ENCODE results near the gene UIMC1.

The UIMC1 gene

DNA sequence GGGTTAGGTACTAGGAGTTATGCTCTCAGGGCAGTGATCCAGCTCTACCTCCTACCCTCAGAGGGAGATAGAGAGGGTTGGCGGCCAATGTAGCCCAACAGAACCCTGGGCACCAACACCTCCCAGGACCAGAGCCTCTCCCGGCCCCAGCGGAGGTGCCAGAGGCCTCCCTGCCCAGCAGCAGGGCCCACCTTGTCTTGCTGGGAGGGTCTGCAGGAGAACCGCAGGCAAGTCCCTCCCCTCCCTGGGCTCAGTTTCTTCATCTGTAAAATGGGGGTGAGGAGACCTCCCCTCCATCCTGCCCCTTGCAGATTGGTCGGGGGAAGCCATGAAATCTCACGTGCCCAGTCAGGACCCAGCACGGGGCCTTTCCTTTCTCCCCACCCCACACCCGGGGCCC is 141.8 kb downstream of the UIMC1 start:
- H3K4me3 Mint-ChIP-seq, result no peak overlapping the region
- H3K36me3 Mint-ChIP-seq (ENCODE audit: low read depth), result no peaks in the 10 kb centered on the region
- peaks cover 56% of the 10 kb centered on the region for H3K27me3 Mint-ChIP-seq (ENCODE audit: low read depth)
- TF ChIP-seq, protein P1, sequence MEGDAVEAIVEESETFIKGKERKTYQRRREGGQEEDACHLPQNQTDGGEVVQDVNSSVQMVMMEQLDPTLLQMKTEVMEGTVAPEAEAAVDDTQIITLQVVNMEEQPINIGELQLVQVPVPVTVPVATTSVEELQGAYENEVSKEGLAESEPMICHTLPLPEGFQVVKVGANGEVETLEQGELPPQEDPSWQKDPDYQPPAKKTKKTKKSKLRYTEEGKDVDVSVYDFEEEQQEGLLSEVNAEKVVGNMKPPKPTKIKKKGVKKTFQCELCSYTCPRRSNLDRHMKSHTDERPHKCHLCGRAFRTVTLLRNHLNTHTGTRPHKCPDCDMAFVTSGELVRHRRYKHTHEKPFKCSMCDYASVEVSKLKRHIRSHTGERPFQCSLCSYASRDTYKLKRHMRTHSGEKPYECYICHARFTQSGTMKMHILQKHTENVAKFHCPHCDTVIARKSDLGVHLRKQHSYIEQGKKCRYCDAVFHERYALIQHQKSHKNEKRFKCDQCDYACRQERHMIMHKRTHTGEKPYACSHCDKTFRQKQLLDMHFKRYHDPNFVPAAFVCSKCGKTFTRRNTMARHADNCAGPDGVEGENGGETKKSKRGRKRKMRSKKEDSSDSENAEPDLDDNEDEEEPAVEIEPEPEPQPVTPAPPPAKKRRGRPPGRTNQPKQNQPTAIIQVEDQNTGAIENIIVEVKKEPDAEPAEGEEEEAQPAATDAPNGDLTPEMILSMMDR (IDR thresholded peaks at IDR 0.05; ENCODE audit: unreplicated experiment in 3 of 3), result no peak
- H3K4me1 Mint-ChIP-seq, result peaks cover 6% of the 10 kb centered on the region
- no peaks in the 10 kb centered on the region for H3K9me3 Mint-ChIP-seq
- no peak overlapping the region for H3K27ac Mint-ChIP-seq

DNA sequence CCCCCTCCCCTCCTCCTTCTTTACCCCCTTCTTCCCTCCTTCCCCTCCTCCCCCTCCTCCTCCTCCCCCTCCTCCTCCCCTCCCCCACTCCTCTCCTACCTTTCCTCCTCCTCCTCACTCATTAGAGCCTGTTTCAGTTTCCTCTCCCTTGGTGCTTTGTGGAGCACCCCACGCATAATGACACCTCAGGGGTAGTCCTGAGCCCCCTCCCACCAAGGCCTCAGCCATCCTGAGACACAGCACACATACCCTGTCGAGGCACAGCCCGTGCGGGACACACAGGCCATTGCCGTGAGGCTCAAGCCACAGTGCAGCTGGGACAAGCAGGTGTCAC is 142.8 kb downstream of the UIMC1 start:
- Mint-ChIP-seq H3K4me3 (no peak overlapping the region), H3K27me3 (ENCODE audit: low read depth) (peaks cover 58% of the 10 kb centered on the region), H3K9me3 (no peaks in the 10 kb centered on the region), H3K27ac (no peak overlapping the region), H3K36me3 (ENCODE audit: low read depth) (no peaks in the 10 kb centered on the region), H3K4me1 (peaks cover 6% of the 10 kb centered on the region)
- TF ChIP-seq, protein P1 (IDR thresholded peaks at IDR 0.05; ENCODE audit: unreplicated experiment in 3 of 3), result no peak

DNA sequence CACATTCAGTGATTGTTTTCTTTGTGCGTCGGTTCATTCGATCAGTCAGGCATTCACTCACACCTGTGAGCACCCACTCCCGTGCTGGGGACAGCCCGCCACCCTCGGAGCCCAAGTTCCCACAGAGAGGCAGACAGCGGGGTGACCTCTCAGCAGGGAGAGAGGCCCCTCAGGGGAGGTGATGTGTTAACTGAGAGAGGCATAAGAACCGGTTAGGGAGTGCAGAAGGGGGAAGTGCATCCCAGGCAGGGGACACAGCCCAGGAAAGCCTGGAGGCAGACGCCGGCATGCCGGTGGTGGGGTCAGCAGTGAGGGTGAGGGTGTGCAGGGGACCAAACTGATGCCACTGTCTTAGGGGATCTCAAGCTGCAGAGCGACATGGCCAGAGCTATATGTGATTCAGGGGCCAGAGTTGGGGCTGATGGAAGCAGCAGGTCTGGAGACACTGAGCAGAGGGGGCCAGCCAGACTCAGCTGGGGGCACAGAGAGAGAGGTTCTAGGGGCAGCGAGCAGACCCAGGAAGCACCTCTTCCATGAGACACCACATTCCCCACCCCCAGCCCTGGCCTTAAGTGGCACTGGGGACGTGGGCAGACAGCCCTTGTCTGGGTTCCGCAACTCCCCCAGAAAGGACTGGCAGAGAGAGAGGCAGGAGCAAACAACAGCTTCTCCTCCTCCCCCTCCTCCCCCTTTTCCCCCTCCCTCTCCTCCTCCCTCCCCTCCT is 143.4 kb downstream of the UIMC1 start:
- Mint-ChIP-seq H3K9me3 (no peaks in the 10 kb centered on the region), H3K36me3 (ENCODE audit: low read depth) (no peaks in the 10 kb centered on the region), H3K4me1 (peaks cover 6% of the 10 kb centered on the region), H3K4me3 (peak overlapping the region in 1 of 3 experiments; percentile 29), H3K27ac (no peak overlapping the region), H3K27me3 (ENCODE audit: low read depth) (peaks cover 63% of the 10 kb centered on the region)
- TF ChIP-seq, protein P1 (IDR thresholded peaks at IDR 0.05; ENCODE audit: unreplicated experiment in 3 of 3), result no peak

DNA sequence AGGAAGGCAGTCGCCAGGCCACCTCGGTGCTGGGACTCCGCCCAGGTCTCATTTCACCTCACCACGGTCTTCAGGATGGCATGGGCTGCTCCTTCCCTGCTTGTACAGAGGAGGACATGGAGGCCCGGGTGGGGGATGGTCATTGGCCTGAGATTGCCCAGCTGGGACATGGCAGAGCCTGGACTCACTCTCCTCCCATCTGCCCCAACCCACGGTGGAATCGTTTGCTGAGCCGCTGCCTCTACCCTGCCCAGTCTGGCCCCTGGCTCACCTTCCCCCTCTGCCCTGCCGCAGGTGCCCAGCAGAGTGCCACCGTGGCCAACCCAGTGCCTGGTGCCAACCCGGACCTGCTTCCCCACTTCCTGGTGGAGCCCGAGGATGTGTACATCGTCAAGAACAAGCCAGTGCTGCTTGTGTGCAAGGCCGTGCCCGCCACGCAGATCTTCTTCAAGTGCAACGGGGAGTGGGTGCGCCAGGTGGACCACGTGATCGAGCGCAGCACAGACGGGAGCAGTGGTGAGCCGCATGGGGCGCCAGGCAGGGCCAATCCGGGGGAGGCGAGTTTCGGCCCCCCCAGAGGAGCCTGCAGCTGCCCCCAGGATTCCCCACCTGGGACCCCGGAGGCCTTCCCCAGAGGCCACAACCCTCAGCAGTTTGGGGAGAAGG is 144.1 kb downstream of the UIMC1 start:
- H3K36me3 Mint-ChIP-seq (ENCODE audit: low read depth), result no peaks in the 10 kb centered on the region
- peaks cover 65% of the 10 kb centered on the region for H3K27me3 Mint-ChIP-seq (ENCODE audit: low read depth)
- peaks cover 6% of the 10 kb centered on the region for H3K4me1 Mint-ChIP-seq
- no peak overlapping the region for H3K4me3 Mint-ChIP-seq
- TF ChIP-seq, protein P1 (IDR thresholded peaks at IDR 0.05; ENCODE audit: unreplicated experiment in 3 of 3), result no peak
- no peak overlapping the region for H3K27ac Mint-ChIP-seq
- no peaks in the 10 kb centered on the region for H3K9me3 Mint-ChIP-seq

DNA sequence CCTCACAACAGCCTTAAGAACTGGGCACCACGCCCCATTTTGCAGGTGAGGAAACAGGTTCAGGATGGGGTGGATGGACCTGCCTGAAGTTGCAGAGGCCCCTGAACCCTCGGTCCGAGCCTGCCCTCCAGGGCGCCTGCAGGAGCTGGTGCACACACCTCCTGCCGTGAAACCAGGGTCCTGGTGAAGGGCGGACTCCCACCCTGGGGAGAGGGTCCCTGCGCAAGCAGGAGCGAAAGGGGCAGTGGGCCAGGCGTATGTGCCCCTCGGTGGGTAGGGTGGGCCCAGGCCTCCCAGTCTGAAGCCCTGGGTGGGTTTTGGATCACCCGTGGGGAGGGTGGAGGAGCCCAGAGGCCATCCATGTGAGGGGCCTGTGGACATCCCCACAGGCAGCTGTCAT is 145.3 kb downstream of the UIMC1 start:
- Mint-ChIP-seq H3K27ac (no peak overlapping the region), H3K9me3 (no peaks in the 10 kb centered on the region), H3K27me3 (ENCODE audit: low read depth) (peaks cover 62% of the 10 kb centered on the region), H3K4me1 (peaks cover 6% of the 10 kb centered on the region), H3K36me3 (ENCODE audit: low read depth) (no peaks in the 10 kb centered on the region), H3K4me3 (no peak overlapping the region)
- TF ChIP-seq, protein P1 (IDR thresholded peaks at IDR 0.05; ENCODE audit: unreplicated experiment in 3 of 3), result no peak

DNA sequence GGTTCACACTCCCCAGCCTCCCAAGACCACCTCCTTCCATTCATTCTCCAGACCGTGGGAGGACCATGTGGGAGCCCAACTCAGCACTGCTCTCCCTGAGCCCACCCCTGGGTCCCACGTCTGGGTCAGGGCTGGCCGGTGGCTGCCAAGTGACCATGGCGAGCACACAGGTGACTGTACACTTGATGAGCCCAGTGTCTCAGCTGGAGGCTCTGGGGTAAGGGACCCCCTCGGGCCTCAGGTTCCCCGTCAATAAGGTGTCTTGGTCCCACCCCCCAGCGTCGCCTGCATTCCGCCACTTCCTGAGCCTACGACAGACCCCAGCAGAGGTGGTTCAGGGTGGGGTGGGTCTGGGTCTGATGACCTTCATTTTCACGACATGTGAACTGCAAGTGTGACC is 146.2 kb downstream of the UIMC1 start:
- Mint-ChIP-seq H3K4me3 (no peak overlapping the region), H3K9me3 (no peaks in the 10 kb centered on the region), H3K27me3 (ENCODE audit: low read depth) (peaks cover 53% of the 10 kb centered on the region), H3K4me1 (peaks cover 6% of the 10 kb centered on the region), H3K36me3 (ENCODE audit: low read depth) (no peaks in the 10 kb centered on the region), H3K27ac (no peak overlapping the region)
- TF ChIP-seq, protein P1 (IDR thresholded peaks at IDR 0.05; ENCODE audit: unreplicated experiment in 3 of 3), result no peak

Data from nephron (organoid).